D721Med (cell line): ENCODE data around the gene VIPAS39.

Experiments
- DNase-seq: peaks from one replicate; pipeline ENCODE4 v3.0.0; 2011; ENCODE audit warnings: low spot score; ENCODE audit not compliant: insufficient read length
- FAIRE-seq: peaks from 2 replicates; lab custom pipeline; 2011; peaks lifted over from hg19 to GRCh38; lab: Jason Lieb, UNC
- TF ChIP-seq, protein P1 (sequence below): IDR thresholded peaks from 2 replicates; pipeline ENCODE4 v1.5.1; 2012; ENCODE audit warnings: mild to moderate bottlenecking, control low read depth; ENCODE audit not compliant: insufficient read depth; ENCODE audit errors: missing control alignments

The VIPAS39 gene

DNA sequence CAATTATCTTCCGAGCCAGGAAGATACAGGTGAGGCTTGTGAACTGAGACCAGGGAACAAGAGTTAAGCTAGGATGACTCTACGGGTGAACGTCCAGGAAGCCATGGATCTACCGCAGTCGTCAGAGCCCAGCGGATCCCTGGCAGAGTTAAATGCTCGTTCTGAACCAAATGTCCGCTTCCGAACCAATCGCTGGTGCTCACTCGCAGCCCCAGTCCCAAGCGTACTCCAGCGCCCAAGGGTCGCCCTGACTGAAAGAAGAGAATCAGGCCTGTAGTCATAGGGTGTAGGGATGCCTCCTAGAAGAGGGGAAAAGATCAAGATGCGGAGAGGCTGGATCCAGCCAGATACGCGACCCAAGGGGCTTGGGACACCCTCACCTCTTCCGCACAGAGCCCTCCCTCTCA, 283 bp downstream of the VIPAS39 start:
- DNase-seq (no peak), FAIRE-seq (no peak)
- TF ChIP-seq, protein P1, sequence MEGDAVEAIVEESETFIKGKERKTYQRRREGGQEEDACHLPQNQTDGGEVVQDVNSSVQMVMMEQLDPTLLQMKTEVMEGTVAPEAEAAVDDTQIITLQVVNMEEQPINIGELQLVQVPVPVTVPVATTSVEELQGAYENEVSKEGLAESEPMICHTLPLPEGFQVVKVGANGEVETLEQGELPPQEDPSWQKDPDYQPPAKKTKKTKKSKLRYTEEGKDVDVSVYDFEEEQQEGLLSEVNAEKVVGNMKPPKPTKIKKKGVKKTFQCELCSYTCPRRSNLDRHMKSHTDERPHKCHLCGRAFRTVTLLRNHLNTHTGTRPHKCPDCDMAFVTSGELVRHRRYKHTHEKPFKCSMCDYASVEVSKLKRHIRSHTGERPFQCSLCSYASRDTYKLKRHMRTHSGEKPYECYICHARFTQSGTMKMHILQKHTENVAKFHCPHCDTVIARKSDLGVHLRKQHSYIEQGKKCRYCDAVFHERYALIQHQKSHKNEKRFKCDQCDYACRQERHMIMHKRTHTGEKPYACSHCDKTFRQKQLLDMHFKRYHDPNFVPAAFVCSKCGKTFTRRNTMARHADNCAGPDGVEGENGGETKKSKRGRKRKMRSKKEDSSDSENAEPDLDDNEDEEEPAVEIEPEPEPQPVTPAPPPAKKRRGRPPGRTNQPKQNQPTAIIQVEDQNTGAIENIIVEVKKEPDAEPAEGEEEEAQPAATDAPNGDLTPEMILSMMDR, result no peak

DNA sequence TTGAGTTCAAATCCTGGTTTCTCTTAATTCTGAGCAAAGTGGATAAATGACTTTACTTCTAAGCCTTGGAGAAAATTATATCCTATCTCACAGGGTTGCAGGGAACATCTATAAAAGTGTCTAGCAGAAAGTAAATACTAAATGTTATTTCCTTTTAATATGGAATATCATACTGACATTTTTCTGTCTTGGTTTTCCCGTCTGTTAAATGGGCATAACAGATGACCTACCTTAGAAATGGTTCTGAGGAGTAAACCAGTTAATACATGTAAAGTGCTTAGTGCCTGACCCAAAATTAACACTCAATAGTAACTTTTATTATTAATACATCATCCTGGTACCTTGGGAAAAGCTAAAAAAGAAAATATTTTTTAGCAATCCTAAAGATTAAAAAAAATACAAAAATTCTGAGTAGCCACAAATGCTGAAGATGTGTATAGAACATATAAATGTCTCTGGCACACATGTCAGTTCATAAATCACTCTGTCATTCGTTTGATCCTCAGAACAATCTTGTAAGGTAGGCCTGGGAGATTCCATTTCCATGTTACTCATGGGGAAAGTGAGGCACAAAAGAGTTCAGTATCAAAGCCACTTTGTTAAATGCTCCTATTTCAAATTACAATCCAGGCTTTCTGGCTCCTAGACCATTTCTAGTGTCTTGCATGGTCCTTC, 1.3 kb downstream of the VIPAS39 start:
- DNase-seq (no peak), FAIRE-seq (no peak)
- TF ChIP-seq, protein P1, result no peak

DNA sequence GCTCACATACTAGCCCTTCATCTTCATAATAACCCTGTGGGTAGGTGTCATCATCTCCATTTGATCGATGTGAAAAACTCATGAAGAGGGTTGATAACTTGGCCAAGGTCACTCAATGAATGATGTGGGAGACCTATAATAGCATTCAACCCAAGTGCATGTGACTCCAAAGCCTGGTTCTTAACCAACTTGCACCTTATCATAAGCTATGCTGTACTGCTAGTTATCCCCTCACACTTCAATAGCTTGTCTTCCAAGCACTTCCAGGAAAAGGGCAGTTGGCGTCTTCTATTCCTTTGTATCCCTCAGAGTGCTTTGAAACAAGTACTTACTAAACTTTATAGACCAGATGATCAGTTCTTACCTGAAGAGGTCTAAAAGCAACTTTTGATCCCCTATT, 15.2 kb downstream of the VIPAS39 start:
- DNase-seq, result no peak
- FAIRE-seq, result no peak
- TF ChIP-seq, protein P1, result no peak

DNA sequence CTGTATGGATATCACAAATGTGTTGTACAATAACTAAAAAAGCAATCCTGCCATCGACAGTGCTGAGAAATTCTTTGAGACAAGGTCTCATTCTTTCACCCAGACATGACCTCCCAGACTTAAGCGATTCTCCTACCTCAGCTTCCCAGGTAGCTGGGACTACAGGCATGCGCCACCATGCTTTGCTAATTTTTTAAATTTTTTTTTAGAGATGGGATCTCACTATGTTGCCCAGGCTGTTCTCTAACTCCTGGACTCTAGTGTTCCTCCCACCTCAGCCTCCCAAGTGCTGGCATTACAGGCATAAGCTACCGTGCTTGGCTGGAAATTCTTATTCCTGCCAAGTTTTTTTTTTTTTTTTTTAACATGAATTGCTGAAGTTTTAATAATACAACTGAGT, 17.5 kb downstream of the VIPAS39 start:
- TF ChIP-seq, protein P1, result no peak
- no peak for FAIRE-seq
- DNase-seq, result no peak

DNA sequence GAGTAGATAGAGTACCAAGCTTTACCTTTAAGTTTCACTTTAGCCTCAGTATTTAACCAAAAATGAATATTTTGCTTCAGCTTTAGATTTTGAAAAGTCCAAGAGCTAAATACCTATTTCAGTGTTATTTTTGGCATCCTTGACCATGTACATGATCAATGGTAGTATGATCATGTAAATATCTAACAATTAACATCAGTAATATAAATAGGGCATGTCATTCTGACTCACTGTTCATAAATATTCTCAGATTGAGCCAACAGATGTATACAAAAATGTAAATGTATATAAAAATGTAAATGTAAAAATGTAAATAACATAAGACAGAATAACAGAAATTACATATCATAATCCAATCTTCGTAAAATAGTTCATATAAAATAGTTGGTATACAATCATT, 18.8 kb downstream of the VIPAS39 start:
- FAIRE-seq (no peak), DNase-seq (no peak)
- TF ChIP-seq, protein P1, result no peak

DNA sequence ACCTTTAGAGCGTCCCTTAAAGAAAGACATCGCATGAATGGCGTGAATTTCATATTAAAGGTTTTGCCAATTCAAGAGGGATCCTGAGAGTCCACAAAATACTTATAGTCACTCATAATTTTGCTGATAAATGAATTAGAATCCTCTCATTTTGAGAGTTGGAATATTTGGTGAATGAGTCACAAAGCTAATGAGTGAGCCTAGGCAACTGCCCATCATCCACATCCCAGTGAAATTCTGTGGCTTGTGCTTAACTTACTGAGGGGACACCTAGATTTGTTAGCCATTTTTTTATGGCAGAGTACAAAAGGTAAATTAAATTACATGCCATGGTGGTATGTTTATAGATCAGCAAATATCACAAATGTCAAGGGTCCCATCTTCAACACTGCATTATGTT, 21.4 kb downstream of the VIPAS39 start:
- TF ChIP-seq, protein P1, result no peak
- DNase-seq, result no peak
- FAIRE-seq, result no peak

DNA sequence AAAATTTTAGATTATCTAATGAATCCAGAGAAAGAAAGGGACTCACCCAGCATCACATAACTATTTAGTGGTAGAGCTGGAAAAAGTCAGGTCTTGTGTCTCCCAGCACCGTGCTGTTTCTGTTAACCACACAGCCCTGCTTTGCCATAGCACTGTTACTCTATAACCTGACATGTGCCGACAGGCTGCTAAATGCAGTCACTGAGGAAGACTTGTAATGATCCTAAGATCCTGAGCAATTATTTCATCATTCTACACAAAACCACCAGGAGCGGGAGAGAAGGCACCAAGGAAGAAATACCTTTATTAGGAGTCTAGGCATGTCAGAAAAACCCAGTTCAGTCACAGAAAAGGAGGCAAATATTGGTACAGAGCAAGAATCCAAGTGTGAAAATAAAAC, 31.0 kb downstream of the VIPAS39 start:
- TF ChIP-seq, protein P1, result no peak
- DNase-seq (no peak), FAIRE-seq (no peak)
